Lung (tissue), 12 donors: ENCODE measurements around the gene SMC4. TPM values are rescaled to one million over a fixed set of nuclear protein-coding genes. Genes with fewer than 3 reads are reported as not detected.

ENCODE experiments used
- ATAC-seq: fragments of 200-7000 bp; cut with Tn5 transposase; one replicate; pipeline ENCODE4 v1.9.1; 2020; ENCODE audit warnings: moderate number of reproducible peaks; ENCODE audit not compliant: insufficient read depth, low FRiP score
- DNase-seq, 3 donors: peaks; one replicate each; pipeline ENCODE4 v3.0.0-alpha.2; 2013 to 2017
- H3K27ac ChIP-seq, 2 donors: one replicate each; pipeline ENCODE4 v1.5.1; 2013; ENCODE audit warnings: mild to moderate bottlenecking in 2 of 2, moderate library complexity in 2 of 2, control low read depth in 1 of 2, inconsistent platforms in 1 of 2, low read depth in 1 of 2, low read length in 1 of 2
- H3K27me3 ChIP-seq, 3 donors: one replicate each; pipeline ENCODE4 v1.5.1; 2013; ENCODE audit warnings: low read length in 2 of 3; ENCODE audit not compliant: control insufficient read depth in 3 of 3, insufficient read depth in 3 of 3
- H3K36me3 ChIP-seq, 4 donors: one replicate each; pipeline ENCODE4 v1.5.1; 2013; ENCODE audit warnings: low read length in 4 of 4, mild to moderate bottlenecking in 1 of 4, moderate library complexity in 1 of 4; ENCODE audit not compliant: control insufficient read depth in 4 of 4, insufficient read depth in 4 of 4
- H3K4me1 ChIP-seq, 5 donors: one replicate each; pipeline ENCODE4 v1.5.1; 2013; ENCODE audit warnings: low read length in 5 of 5, mild to moderate bottlenecking in 2 of 5, moderate library complexity in 1 of 5; ENCODE audit not compliant: control insufficient read depth in 5 of 5, insufficient read depth in 5 of 5
- H3K4me3 ChIP-seq: one replicate; pipeline ENCODE4 v1.5.1; 2013; ENCODE audit warnings: mild to moderate bottlenecking, control low read depth, moderate library complexity
- H3K9ac ChIP-seq, 2 donors: one replicate each; pipeline ENCODE4 v1.5.1; 2013; ENCODE audit warnings: low read length in 2 of 2, control low read depth in 1 of 2; ENCODE audit not compliant: insufficient read depth in 1 of 2
- H3K9me3 ChIP-seq, 4 donors: one replicate each; pipeline ENCODE4 v1.5.1; 2013; ENCODE audit warnings: low read length in 3 of 4, mild to moderate bottlenecking in 1 of 4, moderate library complexity in 1 of 4; ENCODE audit not compliant: control insufficient read depth in 4 of 4, insufficient read depth in 3 of 4
- WGBS, 2 donors: extraction: QIAGEN DNeasy Blood & Tissue Kit; methylation state at CpG; one replicate each; pipeline ENCODE4 v1.1.7; 2013; 5-methylcytosine and 5-hydroxymethylcytosine counted together
- polyA plus RNA-seq, 2 donors: library from polyadenylated mRNA; stranded (reverse); fragments of 200-250 nt; gene quantifications; one replicate each; pipeline ENCODE4 v1.2.1, GENCODE V29; 2013
- total RNA-seq, 2 donors: library from RNA; depleted of rRNA in 1 of 2; stranded (reverse); fragments of >200 nt in 1 of 2; gene quantifications; one replicate each; pipeline ENCODE4 v1.2.1, GENCODE V29; 2014 to 2021
- TF ChIP-seq, protein P1 (sequence below): IDR thresholded peaks from 2 replicates; pipeline ENCODE4 v1.5.1; 2012; ENCODE audit warnings: mild to moderate bottlenecking; ENCODE audit errors: control extremely low read depth, extremely low read depth
- donor health status: control.
- donor health status: control.
- donor health status: Bipolar disorder and iron deficiency.
- donor health status: healthy.
- donor health status: DM: yes; HTN: yes; CAD: no.

SMC4 gene
- total and polyA plus RNA-seq, 4 donors, result 13.0 to 258 (median 56.3) TPM

DNA sequence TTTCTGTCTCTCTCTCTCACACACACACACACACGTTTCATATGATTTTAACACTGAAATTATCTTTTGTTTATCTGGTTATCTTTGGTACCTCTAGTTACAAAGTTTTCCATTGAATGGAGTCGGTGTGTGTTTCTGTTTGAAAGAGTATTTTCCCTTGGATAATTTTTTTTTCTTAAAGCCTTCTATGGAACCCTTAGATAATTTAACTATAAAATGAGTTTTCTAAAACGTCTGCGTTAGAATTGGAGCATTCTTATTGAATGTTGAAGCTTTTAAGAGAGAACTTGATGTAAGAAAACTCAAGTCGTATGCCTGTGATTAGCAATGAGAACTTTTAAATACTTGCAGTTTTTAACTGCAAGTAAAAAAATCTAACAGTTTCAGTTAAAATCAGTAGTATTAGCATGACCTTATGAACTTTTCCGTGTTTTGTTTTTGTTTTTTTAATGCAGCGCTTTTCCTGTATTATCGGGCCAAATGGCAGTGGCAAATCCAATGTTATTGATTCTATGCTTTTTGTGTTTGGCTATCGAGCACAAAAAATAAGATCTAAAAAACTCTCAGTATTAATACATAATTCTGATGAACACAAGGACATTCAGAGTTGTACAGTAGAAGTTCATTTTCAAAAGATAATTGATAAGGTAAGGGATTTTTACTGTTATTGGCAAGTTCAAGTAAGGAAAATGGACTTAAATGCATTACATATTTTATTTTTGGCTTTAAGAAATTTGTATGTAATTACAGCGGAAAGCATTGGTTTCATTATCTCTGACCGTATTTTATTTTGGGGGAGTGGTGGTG is 3.0 kb downstream of the SMC4 start:
- no peaks in the 10 kb centered on the region for H3K9me3 ChIP-seq
- WGBS, 2 donors, result 33 to 41% methylated on average over 11 of the region's 11 CpGs
- peak in 2 of 3 donors; percentile 45 to 67 for DNase-seq
- ATAC-seq, result no peak
- peak overlapping the region in 1 of 2 donors; percentile 16 for H3K27ac ChIP-seq
- H3K36me3 ChIP-seq, result peaks cover 0 to 5% (median 0%) of the 10 kb centered on the region in 4 donors
- H3K4me3 ChIP-seq, result no peak overlapping the region
- peak overlapping the region; percentile 68 to 93 for H3K9ac ChIP-seq
- peaks cover 0 to 29% (median 3%) of the 10 kb centered on the region in 5 donors for H3K4me1 ChIP-seq
- H3K27me3 ChIP-seq, result no peaks in the 10 kb centered on the region
- TF ChIP-seq, protein P1, sequence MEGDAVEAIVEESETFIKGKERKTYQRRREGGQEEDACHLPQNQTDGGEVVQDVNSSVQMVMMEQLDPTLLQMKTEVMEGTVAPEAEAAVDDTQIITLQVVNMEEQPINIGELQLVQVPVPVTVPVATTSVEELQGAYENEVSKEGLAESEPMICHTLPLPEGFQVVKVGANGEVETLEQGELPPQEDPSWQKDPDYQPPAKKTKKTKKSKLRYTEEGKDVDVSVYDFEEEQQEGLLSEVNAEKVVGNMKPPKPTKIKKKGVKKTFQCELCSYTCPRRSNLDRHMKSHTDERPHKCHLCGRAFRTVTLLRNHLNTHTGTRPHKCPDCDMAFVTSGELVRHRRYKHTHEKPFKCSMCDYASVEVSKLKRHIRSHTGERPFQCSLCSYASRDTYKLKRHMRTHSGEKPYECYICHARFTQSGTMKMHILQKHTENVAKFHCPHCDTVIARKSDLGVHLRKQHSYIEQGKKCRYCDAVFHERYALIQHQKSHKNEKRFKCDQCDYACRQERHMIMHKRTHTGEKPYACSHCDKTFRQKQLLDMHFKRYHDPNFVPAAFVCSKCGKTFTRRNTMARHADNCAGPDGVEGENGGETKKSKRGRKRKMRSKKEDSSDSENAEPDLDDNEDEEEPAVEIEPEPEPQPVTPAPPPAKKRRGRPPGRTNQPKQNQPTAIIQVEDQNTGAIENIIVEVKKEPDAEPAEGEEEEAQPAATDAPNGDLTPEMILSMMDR, result no peak

- 35 to 54% methylated on average over 2 of the region's 2 CpGs for WGBS, 2 donors
- peak overlapping the region; percentile 68 to 93 for H3K9ac ChIP-seq
- H3K9me3 ChIP-seq, result no peaks in the 10 kb centered on the region
- H3K27me3 ChIP-seq, result no peaks in the 10 kb centered on the region
- TF ChIP-seq, protein P1, result no peak
- ATAC-seq, result no peak
- peaks cover 0 to 5% (median 0%) of the 10 kb centered on the region in 4 donors for H3K36me3 ChIP-seq
- H3K4me1 ChIP-seq, result peaks cover 0 to 26% (median 3%) of the 10 kb centered on the region in 5 donors
- no peak overlapping the region for H3K27ac ChIP-seq
- peak in 2 of 3 donors; percentile 67 to 69 for DNase-seq
- H3K4me3 ChIP-seq, result no peak overlapping the region
Observed at GRCh38 chr3:160403028-160403545, 3.6 kb downstream of the SMC4 start.

DNA sequence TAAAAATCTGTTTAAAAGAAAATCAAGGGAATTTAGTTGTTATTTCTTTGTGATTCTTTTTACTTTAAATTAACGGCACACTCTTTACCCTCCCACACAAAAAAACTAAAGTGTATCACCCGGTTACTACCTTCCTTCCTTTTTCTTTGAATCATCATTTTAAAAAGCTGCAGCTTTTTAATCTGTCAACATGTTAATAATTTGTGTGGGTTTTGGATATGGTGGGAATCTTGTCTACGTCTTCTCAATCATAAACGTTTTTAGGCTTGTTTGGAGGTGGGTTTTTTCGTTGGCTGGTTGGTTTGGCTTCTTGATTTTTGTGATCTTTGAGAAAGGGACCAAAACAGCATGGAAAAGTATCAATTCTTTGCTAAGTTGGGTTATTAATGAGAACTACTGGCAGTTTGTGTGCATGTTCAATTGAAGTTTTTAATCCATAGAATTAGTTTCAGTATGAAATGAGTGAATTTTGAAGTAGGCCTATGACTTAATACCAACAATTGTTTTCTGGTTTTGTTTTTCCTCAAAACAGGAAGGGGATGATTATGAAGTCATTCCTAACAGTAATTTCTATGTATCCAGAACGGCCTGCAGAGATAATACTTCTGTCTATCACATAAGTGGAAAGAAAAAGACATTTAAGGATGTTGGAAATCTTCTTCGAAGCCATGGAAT is 4.5 kb downstream of the SMC4 start:
- H3K4me3 ChIP-seq, result no peak overlapping the region
- H3K9ac ChIP-seq, result peak overlapping the region; percentile 55 to 93
- no peak overlapping the region for H3K27ac ChIP-seq
- H3K36me3 ChIP-seq, result peaks cover 0 to 5% (median 1%) of the 10 kb centered on the region in 4 donors
- no peaks in the 10 kb centered on the region for H3K27me3 ChIP-seq
- H3K4me1 ChIP-seq, result peaks cover 0 to 21% (median 3%) of the 10 kb centered on the region in 5 donors
- ATAC-seq, result no peak
- WGBS, 2 donors, result 34 to 38% methylated on average over 7 of the region's 7 CpGs
- peak in 2 of 3 donors; percentile 57 to 66 for DNase-seq
- TF ChIP-seq, protein P1, result no peak
- no peaks in the 10 kb centered on the region for H3K9me3 ChIP-seq
